Measurements from ENCODE around the gene IFT88.

The IFT88 gene

GRCh38 chr13:20704459-20705069, 137.6 kb downstream of the IFT88 start:
- Histone ChIP-seq H3K27ac (ENCODE audit: low read length) (no peak overlapping the region), H3K4me3 (ENCODE audit: low read length) (no peak overlapping the region), H3F3A (ENCODE audit: insufficient read depth, low read length) (0 out of 2 replicates have a peak, but pooled peaks cover 2% of the 10 kb centered on the region), H3K9me3 (replicated peaks; ENCODE audit: insufficient read depth, low read length) (no peaks in the 10 kb centered on the region), H3K9me2 (replicated peaks; ENCODE audit: insufficient read depth, low read length) (no peaks in the 10 kb centered on the region), H3K27me3 (replicated peaks; ENCODE audit: insufficient read depth, low read length) (no peaks in the 10 kb centered on the region), H2AFZ (ENCODE audit: low read length) (no peak overlapping the region), H3K4me1 (ENCODE audit: low read length) (no peaks in the 10 kb centered on the region), H3K79me2 (ENCODE audit: low read length) (no peaks in the 10 kb centered on the region), H3K9ac (ENCODE audit: low read length) (no peak overlapping the region), H3K36me3 (replicated peaks; ENCODE audit: insufficient read depth, low read length) (no peaks in the 10 kb centered on the region), H3K4me2 (ENCODE audit: low read depth, low read length) (no peak overlapping the region), H4K20me1 (ENCODE audit: insufficient read depth, low read length) (no peaks in the 10 kb centered on the region)
- TF ChIP-seq EZH2 (optimal IDR thresholded peaks at IDR 0.05; ENCODE audit: low read depth, low read length) (no peak), EZH2phosphoT487 (IDR thresholded peaks at IDR 0.05; ENCODE audit: low read length) (no peak), CTCF (IDR thresholded peaks at IDR 0.05; ENCODE audit: low read length) (no peak)
- no peak for DNase-seq

GRCh38 chr13:20706661-20707060, 139.7 kb downstream of the IFT88 start:
- Histone ChIP-seq H3F3A (ENCODE audit: insufficient read depth, low read length) (0 out of 2 replicates have a peak, but pooled peaks cover 2% of the 10 kb centered on the region), H3K4me3 (ENCODE audit: low read length) (no peak overlapping the region), H3K79me2 (ENCODE audit: low read length) (no peaks in the 10 kb centered on the region), H3K9me2 (replicated peaks; ENCODE audit: insufficient read depth, low read length) (no peaks in the 10 kb centered on the region), H3K9me3 (replicated peaks; ENCODE audit: insufficient read depth, low read length) (no peaks in the 10 kb centered on the region), H4K20me1 (ENCODE audit: insufficient read depth, low read length) (no peaks in the 10 kb centered on the region), H3K4me1 (ENCODE audit: low read length) (no peaks in the 10 kb centered on the region), H3K27me3 (replicated peaks; ENCODE audit: insufficient read depth, low read length) (no peaks in the 10 kb centered on the region), H3K9ac (ENCODE audit: low read length) (no peak overlapping the region), H2AFZ (ENCODE audit: low read length) (no peak overlapping the region), H3K36me3 (replicated peaks; ENCODE audit: insufficient read depth, low read length) (no peaks in the 10 kb centered on the region), H3K27ac (ENCODE audit: low read length) (no peak overlapping the region), H3K4me2 (ENCODE audit: low read depth, low read length) (no peak overlapping the region)
- TF ChIP-seq EZH2 (optimal IDR thresholded peaks at IDR 0.05; ENCODE audit: low read depth, low read length) = no peak
- no peak for TF ChIP-seq CTCF (IDR thresholded peaks at IDR 0.05; ENCODE audit: low read length)
- no peak for TF ChIP-seq EZH2phosphoT487 (IDR thresholded peaks at IDR 0.05; ENCODE audit: low read length)
- no peak for DNase-seq

- no peaks in the 10 kb centered on the region for H3K9me3 ChIP-seq (replicated peaks; ENCODE audit: insufficient read depth, low read length)
- DNase-seq = no peak
- no peaks in the 10 kb centered on the region for H3F3A ChIP-seq (ENCODE audit: insufficient read depth, low read length)
- H3K9me2 ChIP-seq (replicated peaks; ENCODE audit: insufficient read depth, low read length) = no peaks in the 10 kb centered on the region
- H3K36me3 ChIP-seq (replicated peaks; ENCODE audit: insufficient read depth, low read length) = no peaks in the 10 kb centered on the region
- no peak overlapping the region for H3K4me3 ChIP-seq (ENCODE audit: low read length)
- H3K4me1 ChIP-seq (ENCODE audit: low read length) = no peaks in the 10 kb centered on the region
- H3K27me3 ChIP-seq (replicated peaks; ENCODE audit: insufficient read depth, low read length) = no peaks in the 10 kb centered on the region
- H3K79me2 ChIP-seq (ENCODE audit: low read length) = no peaks in the 10 kb centered on the region
- H3K9ac ChIP-seq (ENCODE audit: low read length) = no peak overlapping the region
- no peak overlapping the region for H3K4me2 ChIP-seq (ENCODE audit: low read depth, low read length)
- no peak overlapping the region for H2AFZ ChIP-seq (ENCODE audit: low read length)
- H3K27ac ChIP-seq (ENCODE audit: low read length) = no peak overlapping the region
- no peak for TF ChIP-seq EZH2phosphoT487 (IDR thresholded peaks at IDR 0.05; ENCODE audit: low read length)
- H4K20me1 ChIP-seq (ENCODE audit: insufficient read depth, low read length) = no peaks in the 10 kb centered on the region
These were observed 141.3 kb downstream of the IFT88 start for GRCh38 chr13:20708216-20708615.

GRCh38 chr13:20709369-20709768, 142.4 kb downstream of the IFT88 start:
- no peak overlapping the region for H3K27ac ChIP-seq (ENCODE audit: low read length)
- no peaks in the 10 kb centered on the region for H3K9me3 ChIP-seq (replicated peaks; ENCODE audit: insufficient read depth, low read length)
- no peaks in the 10 kb centered on the region for H3K9me2 ChIP-seq (replicated peaks; ENCODE audit: insufficient read depth, low read length)
- no peaks in the 10 kb centered on the region for H4K20me1 ChIP-seq (ENCODE audit: insufficient read depth, low read length)
- H3K4me3 ChIP-seq (ENCODE audit: low read length) = no peak overlapping the region
- H3K4me2 ChIP-seq (ENCODE audit: low read depth, low read length) = no peak overlapping the region
- no peaks in the 10 kb centered on the region for H3K36me3 ChIP-seq (replicated peaks; ENCODE audit: insufficient read depth, low read length)
- H3K27me3 ChIP-seq (replicated peaks; ENCODE audit: insufficient read depth, low read length) = no peaks in the 10 kb centered on the region
- H2AFZ ChIP-seq (ENCODE audit: low read length) = no peak overlapping the region
- no peaks in the 10 kb centered on the region for H3K79me2 ChIP-seq (ENCODE audit: low read length)
- H3K9ac ChIP-seq (ENCODE audit: low read length) = no peak overlapping the region
- TF ChIP-seq EZH2phosphoT487 (IDR thresholded peaks at IDR 0.05; ENCODE audit: low read length) (no peak), EZH2 (optimal IDR thresholded peaks at IDR 0.05; ENCODE audit: low read depth, low read length) (no peak), CTCF (IDR thresholded peaks at IDR 0.05; ENCODE audit: low read length) (no peak)
- H3K4me1 ChIP-seq (ENCODE audit: low read length) = no peaks in the 10 kb centered on the region
- no peak for DNase-seq
- H3F3A ChIP-seq (ENCODE audit: insufficient read depth, low read length) = no peaks in the 10 kb centered on the region

Measured in MM.1S (cell line).